ENCODE data around the gene MRPL19.
"Not testable (repeated sequence)": the region's sequence is repeated elsewhere in the genome, so short reads cannot be mapped to it uniquely, and the experiment has no call there.

The MRPL19 gene

DNA sequence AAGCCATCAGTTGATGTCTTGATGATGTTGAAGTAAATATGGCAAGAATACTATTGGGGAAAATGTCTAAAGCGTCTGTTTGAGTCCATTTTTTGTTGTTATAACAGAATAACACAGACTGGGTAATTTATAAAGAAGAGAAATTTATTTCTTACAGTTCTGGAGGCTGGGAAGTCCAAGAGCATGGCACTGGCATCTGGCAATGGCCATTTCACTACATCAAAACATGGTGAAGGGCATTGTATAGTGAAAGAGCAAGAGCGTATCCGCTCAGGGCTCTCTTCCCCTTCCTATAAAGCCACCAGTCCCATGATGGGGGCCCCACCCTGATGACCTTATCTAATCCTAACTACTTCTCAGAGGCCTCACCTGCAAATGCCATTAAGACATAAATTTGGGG lies 29.6 kb upstream of the MRPL19 start:
- no peak for DNase-seq

DNA sequence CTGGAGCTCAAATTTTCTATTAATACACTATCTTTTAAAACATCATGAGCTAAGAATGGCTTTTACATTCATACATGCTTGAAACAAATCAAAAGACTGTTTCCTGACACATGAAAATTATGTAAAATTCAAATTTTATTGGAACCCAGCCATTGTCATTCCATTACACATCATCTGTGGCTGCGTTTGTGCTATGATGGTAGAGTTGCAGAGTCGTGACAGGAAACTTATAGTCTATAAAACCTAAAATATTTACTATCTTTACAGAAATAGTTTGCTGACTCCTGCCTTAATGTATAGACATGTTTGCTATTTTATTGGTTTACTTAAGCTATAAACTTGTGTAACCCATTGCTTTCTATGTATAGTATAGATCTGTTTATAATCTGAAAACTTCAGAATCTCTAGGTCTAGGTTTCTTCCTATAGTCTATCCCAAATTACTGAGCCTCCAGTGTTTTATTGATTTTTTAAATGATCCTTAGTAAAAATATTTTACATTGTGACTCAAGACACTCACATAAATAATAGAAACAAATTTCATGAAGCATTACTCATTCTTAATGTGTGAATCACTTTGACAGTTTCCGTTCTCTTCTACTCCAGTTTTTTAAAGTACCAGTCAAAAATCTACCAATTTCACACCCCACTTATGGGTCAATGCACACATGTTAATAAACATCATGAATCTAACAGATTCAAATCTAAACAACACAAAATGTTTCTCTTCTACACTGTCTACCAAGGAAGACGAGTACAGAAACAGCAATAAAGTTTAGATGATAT lies 26.4 kb upstream of the MRPL19 start:
- no peak for DNase-seq

DNA sequence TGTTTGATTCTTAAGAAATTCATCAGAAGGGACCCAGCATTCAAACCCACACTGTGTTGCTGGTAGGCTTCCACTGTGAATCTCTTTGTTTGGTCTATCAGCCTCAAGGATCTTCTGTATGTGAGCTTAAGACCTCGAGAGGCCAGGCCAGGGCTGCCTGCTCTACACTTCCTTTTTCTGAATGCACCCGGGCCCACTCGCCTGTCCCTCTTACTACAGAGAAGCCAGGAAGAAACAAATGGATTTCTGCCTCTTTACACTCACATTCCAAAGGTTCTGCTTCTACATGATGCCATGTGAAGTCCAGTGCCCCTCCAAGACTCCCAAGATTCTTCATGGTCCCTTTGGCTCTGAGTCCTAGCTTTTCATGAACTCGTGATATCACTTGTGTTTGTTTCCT lies 25.4 kb upstream of the MRPL19 start:
- DNase-seq, result no peak

DNA sequence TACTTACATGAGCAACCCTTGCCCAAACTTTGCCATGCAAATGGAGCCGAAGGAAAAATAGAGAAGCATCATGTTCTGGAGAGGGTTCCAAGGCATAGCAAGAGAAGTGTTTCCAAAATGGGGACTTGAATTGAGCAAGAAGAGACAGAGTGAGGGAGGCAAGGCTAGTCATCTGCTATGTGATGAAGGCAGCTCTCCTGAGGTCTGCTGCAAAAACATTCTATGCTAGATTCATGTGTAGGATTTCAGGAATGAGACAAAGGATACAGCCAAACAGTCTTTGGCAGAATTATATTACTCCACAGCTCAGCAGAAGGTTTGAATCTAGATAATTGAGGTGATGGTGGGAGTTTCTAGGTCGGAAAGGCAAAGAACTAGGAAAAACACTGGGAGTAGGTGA lies 24.1 kb upstream of the MRPL19 start:
- DNase-seq, result no peak

DNA sequence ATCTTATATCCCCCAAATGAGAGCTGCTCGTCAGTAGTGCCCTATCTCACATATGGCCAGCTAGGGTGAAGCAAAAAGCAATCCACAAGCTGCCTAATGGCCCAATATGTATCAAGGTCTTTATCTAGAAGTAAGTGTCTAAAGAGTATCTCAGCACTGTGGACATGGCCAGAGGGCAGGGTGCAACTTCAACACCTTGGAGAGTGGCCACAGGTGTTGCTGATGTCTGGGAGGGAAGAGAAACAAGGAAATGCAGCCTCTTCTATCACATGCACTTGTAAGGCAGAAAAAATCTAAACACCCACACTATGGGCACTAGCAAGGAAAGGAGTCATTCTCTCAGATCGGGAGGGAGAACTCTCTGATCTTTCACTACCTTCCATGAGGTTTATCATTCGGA lies 23.7 kb upstream of the MRPL19 start:
- DNase-seq, result no peak

DNA sequence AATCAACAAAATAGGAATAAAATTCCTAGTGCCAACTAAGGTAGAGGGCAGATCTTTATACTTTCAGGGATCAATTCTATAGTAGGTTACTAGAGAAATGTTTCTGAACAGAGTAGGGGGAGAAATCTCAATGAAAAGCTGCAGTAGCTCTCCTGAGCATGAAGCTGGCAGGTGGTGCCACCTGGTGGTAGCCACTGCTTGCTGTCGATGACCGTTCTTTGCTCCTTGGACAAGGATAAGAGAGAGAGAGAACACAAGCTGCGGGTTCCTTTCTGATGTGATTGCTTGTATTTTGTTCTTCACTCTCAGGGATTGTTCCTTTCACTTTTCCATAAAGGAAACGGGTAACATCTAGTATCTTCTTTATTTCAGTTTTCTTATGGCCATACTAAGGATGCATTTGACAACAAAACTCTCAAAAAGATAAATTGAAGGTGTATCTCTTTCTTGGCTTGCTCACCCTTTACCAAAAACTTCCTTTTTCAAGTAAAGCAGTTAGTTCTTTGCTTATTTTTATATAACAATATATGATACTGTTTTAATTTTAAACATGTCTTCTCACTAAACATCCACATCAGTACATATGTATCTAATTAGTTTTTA lies 18.6 kb upstream of the MRPL19 start:
- DNase-seq, result peak; percentile 34

DNA sequence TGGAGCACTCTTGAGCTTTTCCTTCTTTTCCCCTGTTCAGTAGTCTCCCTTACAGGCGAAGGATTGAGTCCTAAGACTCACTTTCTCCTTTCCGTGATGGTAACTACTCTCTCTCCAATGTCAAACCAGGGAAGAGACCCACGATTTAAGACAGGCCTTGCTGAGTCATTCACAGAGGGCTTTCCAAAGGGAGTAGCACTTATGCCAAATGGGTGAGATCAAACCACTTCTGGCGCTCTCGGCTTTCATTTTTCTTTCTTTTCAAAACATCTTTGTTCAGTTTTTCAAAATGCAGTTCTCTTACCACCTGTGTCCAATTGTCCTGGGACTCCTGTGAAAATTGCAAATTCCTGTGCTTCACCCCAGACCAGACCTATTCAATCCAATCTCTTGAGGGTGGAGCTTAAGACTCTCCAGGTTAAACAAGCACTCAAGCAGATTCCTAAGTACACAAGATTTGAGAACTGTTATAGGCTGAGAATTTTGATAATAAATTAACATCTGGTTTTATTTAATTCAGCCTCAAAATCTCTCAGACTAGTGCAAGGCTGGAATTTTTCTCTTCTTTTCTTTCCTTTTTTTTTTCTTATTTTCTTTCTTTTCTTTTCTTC lies 14.4 kb upstream of the MRPL19 start:
- DNase-seq, result no peak

DNA sequence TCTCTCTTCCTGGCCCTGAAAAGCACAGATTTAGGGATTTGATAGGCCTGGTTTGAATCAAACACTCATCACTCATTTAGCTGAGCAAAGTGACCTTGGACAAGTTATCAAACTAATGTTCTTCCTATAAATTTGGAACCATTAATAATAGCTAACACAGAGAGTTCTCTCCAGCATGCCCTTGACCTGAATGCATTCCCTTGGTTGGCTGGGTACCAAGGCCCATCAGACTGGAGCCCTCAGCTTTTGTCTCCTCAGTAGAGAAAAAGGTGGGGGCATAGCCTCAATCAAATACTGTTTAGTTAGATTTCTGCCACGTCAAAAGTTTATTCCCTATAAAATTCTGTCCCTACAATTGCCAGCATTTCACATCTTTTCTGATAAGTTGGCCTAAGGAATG lies 13.8 kb upstream of the MRPL19 start:
- DNase-seq, result no peak

DNA sequence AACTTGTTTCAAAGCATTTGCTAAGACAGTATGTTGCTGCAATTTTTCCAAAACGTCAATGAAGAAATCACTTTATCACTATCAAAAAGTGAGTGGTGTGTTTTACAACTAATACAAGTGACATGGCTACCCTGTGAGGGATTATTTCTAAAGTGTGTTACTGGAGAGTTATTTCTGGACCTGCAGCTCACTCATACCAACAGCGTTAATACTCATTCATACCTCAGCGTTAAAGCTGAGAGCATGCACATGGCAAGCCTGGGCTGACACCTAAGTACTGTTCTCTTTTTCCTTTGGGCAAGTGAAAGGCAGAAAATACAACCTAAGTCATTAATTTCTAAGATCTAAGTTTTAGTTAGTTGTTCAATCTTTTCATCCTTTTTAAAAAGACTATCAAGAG lies 13.0 kb upstream of the MRPL19 start:
- no peak for DNase-seq

DNA sequence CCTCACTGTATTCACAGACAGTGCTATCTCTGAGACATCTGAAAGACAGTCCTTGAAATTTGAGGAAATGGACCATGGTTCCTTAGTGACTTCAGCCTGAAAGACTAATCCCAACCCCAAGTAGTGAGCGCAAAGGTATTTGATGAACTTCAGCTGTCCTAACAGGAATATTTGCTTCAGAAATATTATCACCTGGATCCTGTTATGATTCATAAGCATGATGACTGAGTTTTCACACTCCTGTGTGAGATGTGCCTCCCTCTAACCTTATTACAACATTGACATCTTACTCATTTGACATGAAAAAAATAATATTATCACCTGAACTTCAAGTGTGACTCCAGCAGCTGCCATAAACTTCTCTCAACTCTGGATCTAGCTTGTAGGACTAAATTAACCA lies 11.6 kb upstream of the MRPL19 start:
- no peak for DNase-seq

DNA sequence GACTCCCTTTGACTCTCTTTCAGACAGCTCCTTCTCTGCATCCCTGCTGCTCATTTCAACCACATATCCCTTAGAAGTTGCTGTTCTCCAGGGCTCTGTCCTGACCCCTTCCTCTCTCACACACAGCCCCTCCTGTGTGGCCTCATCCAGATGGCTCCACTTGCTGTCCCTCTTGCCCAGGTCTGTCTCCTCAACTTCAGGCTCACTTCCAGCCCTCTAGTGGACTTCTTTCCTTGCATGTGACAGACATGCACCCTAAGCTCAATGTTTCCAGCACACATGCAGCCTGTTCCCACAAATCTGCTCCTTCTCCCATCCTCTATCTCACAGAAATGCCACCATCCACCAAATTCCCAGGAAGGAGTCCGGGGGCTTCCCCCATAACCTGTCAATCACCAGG lies 9.0 kb upstream of the MRPL19 start:
- no peak for DNase-seq

DNA sequence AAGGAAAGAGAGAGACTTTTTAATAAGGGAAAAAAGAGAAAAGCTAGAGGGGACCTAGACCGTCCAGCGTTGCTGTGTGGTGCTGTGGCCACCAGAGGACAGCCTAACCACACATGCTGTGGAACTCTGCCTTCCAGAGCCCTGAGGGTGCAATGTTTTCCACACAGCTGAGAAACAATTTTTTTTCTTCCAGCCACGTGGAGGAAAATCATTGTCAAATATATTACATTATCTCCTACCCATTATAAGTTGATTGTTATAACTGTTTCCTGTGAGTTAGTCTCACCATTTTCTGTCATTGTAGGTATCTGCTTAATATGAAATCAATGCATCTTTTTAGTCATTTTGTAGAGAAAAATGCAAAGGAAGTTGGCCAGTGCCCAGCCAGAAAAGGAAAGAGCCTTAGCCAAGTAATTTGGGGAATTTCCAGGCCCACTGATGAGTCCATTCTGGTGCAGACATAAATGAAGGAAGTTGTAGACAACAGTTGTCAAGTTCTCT lies 5.9 kb upstream of the MRPL19 start:
- peak; percentile 30 for DNase-seq

DNA sequence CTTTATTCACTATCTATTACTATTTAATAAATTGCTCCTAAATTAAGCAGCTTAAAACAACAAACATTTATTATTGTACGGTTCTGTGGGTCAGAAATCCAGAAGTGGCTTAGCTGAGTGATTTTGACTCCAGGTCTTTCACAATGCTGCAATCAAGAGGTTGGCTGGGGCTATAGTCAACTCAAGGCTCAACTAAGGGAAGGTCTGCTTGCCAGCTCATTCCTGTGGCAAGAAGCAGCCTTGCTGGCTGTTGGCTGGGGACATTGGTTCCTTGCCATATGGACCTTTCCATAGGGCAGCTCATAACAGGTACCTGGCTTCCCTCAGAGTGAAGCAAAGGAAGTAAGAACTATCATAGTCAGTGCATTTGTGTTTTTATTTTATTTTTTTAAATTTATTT lies 5.0 kb upstream of the MRPL19 start:
- no peak for DNase-seq

DNA sequence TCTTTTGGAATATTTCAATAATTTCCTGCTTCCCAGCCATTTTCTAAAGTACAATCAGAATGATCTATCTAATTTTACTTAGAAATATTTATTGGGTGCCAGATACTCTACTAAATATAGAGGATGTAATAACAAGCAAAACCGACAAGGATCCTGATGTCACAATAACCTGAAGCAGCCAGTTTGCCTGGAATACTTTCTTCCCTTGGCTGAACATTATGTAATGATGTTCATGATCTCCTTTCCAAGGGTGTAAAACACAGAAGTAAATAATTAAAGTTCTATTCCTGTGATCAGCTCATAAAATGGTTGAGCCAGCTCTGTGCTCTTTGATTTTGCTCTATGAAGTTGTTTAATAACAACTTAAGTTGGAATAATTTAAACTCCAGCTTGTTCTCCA lies 2.6 kb upstream of the MRPL19 start:
- no peak for DNase-seq

DNA sequence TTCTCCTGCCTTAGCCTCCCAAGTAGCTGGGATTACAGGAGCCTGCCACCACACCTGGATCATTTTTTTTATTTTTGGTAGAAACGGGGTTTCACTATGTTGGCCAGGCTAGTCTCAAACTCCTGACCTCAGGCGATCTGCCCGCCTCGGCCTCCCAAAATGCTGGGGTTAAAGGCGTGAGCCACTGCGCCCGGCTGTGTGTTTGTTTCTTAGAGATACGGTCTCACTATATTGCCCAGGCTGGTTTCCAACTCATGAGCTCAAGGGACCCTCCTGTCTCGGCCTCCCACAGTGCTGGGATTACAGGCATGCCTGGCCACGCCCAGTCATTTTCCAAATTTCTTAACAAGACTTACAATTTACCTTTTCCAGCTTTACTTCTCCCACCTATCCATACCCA lies 940 bp upstream of the MRPL19 start:
- DNase-seq, result no peak

DNA sequence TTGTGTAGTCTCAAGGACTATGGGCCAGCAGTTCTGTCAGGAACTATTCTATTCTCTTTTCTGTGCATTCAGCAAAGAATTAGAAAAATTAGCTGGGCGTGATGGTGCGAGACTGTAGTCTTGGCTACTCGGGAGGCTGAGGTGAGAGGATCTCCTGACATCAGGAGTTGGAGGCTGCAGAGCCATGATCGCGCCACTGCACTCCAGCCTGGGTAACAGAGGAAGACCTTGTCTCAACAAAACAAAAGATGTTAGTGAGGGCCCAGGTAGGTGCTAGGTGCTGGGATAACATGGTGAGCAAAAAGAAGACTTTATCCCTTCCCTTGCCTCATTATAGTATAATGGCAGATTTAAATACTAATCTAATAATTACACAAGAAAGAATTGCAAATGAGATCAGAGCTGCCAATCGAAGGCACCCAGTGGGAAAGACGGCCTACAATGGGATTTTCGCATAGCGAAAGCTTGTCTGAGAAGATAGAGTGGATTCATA lies 447 bp upstream of the MRPL19 start:
- no peak for DNase-seq

DNA sequence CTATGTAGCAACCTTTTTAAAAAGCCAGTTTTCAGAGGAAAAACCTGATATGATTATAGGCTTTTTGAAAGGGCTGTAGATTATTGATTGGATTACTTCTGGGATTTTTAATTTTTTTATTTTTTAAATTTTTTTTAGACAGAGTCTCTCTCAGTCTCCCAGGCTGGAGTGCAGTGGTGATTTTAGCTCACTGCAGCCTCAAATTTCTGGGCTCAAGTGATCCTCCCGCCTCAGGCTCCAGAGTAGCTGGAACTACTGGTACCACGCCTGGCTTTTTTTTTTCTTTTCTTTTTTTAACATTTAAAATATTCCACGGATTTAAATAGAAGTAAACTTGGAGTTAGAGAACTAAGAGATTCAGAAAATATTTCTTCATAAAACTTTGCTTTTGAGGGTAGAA lies 1.2 kb downstream of the MRPL19 start:
- no peak for DNase-seq

DNA sequence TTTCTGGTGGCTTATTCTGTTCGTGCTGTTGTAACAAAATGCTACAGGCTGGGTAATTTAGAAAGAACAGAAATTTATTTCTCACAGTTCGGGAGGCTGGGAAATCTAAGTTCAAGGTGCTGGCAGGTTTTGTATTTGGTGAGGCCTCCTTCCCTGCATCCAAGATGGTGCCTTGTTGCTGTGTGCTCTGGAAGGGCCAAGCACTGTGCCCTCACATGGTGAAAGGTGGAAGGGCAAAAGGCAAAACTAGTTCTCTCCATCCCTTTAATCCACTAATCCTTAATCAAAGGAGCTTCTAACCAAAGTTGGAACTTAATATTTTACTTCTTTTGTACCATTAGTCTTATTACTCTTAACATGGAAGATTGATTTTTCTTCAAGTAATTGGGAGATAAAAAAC lies 7.4 kb downstream of the MRPL19 start:
- DNase-seq, result no peak

DNA sequence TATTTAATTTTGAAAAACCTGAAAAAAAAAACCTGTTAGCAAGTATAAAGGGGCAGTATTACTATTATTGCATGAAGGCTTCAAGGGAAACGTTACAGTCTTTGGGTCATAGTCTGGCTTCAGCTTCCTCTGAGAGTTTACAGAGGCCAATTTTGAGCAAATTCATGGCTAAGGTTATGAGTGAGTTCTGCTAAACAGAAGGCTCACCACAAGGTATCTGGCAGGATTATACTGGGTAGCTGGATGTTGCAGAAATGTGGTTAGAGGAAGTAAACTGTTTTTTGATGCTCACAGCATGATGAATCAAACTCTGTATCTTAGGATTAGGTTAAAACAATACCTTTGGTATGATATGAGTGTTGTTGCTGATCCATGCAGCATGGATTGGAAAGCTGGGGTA lies 9.3 kb downstream of the MRPL19 start:
- no peak for DNase-seq

DNA sequence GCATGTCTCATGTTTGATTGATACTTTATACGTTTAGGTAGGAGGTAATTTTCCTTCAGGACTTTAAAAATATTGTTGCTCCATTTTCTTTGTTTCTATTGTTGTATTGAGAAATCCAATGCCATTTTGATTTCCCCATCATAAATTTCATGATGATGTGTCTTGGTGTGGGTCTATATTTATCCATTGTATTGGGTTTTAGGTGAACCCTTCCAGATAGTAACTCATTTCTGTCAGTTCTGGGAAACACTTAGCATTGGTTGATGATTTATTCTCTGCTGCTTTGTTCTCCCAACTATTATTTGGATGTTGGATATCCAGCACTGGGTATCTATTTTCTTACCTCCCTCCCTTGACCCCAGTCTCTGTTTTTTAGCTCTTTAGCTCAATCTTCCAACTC lies 10.0 kb downstream of the MRPL19 start:
- DNase-seq, result no peak

DNA sequence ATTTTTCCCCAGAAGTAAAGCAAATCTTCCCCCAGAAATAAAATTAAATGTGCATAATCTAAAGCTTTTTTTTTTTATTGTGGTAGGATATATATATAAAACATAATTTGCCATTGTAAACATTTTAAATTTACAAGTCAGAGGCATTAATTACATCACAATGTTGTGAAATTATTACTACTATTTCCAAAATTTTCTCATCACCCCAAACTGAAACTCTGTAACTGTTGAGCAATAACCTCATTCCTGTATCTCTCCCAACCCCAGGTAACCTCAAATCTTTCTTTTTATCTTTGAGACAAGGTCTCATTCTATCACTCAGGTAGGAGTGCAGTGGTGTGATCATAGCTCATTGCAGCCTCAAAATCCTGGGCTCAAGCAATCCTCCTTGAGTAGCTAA lies 11.2 kb downstream of the MRPL19 start:
- no peak for DNase-seq

DNA sequence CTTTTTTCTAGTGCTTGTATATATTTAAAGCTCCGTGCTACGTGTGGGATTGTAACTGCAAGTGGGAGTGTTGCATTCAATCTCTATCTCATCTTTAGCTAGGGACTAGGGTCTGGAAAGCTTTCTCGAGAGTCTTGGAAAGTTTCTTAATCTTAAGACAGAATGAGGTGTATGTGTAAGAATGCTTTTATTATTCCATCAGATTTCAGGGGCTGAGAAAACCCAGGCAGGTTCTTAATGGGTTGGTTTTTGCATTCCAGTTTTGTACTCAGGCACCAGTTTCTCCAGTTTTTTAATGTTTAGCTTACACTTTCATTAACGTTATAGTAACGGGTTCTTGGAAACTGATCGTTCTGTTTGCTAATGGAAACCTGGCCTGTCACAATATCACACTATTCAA lies 20.3 kb downstream of the MRPL19 start:
- DNase-seq, result no peak

DNA sequence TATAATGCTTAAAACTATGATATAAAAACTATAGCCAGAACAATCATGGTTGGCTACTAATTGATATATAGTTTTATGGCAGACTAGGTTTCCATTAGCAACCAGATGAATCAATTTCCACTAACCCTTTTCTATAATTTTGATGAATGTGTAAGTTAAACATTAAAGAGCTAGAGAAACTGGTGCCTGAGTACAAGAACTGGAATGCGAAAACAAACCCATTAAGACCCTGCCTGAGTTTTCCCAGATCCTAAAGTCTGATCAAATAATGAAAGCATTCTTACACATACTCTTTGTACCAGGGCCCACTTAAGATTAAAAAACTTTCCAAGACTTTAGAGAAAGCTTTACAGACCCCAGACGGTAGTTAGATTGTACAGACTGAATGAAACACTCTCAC lies 21.3 kb downstream of the MRPL19 start:
- DNase-seq, result no peak

DNA sequence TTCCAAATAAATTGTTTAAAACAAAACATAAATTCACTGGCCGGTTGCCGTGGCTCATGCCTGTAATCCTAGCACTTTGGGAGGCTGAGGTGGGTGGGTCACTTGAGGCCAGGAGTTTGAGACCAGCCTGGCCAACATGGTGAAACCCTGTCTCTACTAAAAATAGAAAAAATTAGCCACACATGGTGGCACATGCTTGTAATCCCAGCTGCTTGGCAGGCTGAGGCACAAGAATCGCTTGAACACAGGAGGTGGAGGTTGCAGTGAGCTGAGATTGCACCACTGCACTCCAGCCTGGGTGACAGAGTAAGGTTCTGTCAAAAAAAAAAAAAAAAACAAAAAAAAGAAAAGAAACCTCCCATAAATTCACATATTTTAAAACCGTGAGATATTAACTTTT lies 28.8 kb downstream of the MRPL19 start:
- DNase-seq, result not testable (repeated sequence)
